ENCODE measurements around the gene PLCB1. TPM values are rescaled to one million over a fixed set of nuclear protein-coding genes. Genes with fewer than 3 reads are reported as not detected.
"Not testable (repeated sequence)": the region's sequence is repeated elsewhere in the genome, so short reads cannot be mapped to it uniquely, and the experiment has no call there.

The PLCB1 gene
- total RNA-seq, 1 experiment from 2014 or later: 14.9 TPM

GRCh38 chr20:8447262-8448120 lies 315.4 kb downstream of the PLCB1 start:
- no peak for DNase-seq (ENCODE audit: low read depth, low spot score)
- in situ Hi-C loops (cut with HindIII; ENCODE audit: low pct_unique_long_range_greater_than_20kb, low sequenced_read_pairs): no loop called here

- no peak for DNase-seq (ENCODE audit: low read depth, low spot score)
- in situ Hi-C loops (cut with HindIII; ENCODE audit: low pct_unique_long_range_greater_than_20kb, low sequenced_read_pairs): no loop called here
Measured at GRCh38 chr20:8449123-8449522, 317.1 kb downstream of the PLCB1 start.

GRCh38 chr20:8454137-8454712 lies 322.2 kb downstream of the PLCB1 start:
- peak; percentile 86 for DNase-seq (ENCODE audit: low read depth, low spot score)

DNA sequence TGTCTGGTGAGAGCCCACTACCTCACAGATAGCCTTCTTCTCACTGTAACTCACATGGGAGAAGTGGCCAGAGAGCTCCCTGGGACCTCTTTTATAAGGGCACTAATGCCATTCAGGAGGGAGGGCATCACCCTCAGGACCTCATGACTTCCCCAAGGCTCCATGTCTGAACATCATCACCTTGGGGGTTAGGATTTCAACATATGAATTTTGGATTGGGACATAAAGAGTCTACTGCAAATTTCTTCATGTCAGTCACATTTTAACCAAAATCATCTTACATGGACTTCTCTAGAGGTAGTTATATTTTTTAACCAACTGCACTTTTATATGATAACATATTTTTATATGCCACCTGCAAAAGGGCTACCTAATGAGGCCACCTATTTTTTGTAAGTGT lies 324.7 kb downstream of the PLCB1 start:
- no peak for DNase-seq (ENCODE audit: low read depth, low spot score)
- in situ Hi-C loops (cut with HindIII; ENCODE audit: low pct_unique_long_range_greater_than_20kb, low sequenced_read_pairs): no loop called here

More at GRCh38 chr20:8454137-8454712, 322.2 kb downstream of the PLCB1 start:
- in situ Hi-C loops (cut with HindIII; ENCODE audit: low pct_unique_long_range_greater_than_20kb, low sequenced_read_pairs): no loop called here

DNA sequence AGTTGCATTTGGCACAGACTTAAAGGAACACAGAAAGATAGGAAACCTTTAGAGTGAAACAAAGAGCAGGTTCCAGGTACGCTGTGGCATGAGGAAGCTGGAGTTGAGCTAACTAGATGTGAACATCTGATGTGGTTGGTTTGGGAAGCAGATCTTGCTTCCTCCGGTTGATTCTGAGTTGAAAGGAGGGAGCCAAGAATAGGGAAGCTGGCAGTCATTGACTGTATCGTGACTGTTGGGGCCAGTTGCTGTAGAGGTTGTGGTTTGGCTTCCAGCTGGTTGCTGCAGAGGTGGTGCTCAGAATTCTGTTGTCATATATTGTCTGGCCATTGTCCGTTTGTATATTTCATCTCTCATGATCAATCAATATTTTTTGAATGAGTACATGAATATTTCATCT lies 325.9 kb downstream of the PLCB1 start:
- no peak for DNase-seq (ENCODE audit: low read depth, low spot score)
- in situ Hi-C loops (cut with HindIII; ENCODE audit: low pct_unique_long_range_greater_than_20kb, low sequenced_read_pairs): no loop called here

DNA sequence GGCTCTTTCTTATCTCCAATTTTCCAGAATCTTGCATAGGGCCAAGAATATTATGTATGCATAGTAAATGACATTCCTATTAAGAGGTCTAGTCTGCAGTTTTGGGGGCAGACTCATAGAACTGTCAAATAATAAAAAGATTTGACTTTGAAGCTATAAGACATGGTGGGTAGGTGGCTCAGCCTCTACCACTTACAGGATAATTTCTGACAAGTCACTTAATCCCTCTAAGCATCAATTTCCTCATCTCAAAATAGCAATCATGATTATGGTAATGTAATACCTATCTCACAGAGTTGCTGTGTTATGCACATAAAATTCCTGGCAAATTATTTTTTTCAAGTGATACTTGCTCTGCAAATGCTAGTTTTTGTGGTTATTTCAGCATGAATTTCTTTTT lies 329.1 kb downstream of the PLCB1 start:
- in situ Hi-C loops (cut with HindIII; ENCODE audit: low pct_unique_long_range_greater_than_20kb, low sequenced_read_pairs): no loop called here
- DNase-seq (ENCODE audit: low read depth, low spot score): no peak

- in situ Hi-C loops (cut with HindIII; ENCODE audit: low pct_unique_long_range_greater_than_20kb, low sequenced_read_pairs): no loop called here
- no peak for DNase-seq (ENCODE audit: low read depth, low spot score)
Measured at GRCh38 chr20:8464368-8464767, 332.3 kb downstream of the PLCB1 start.

- DNase-seq (ENCODE audit: low read depth, low spot score); in situ Hi-C loops (cut with HindIII; ENCODE audit: low pct_unique_long_range_greater_than_20kb, low sequenced_read_pairs): not testable (repeated sequence)
Measured at GRCh38 chr20:8466781-8467180, 334.7 kb downstream of the PLCB1 start.

- no peak for DNase-seq (ENCODE audit: low read depth, low spot score)
- in situ Hi-C loops (cut with HindIII; ENCODE audit: low pct_unique_long_range_greater_than_20kb, low sequenced_read_pairs): no loop called here
Measured at GRCh38 chr20:8470156-8470555, 338.1 kb downstream of the PLCB1 start.

GRCh38 chr20:8471465-8471864 lies 339.4 kb downstream of the PLCB1 start:
- in situ Hi-C loops (cut with HindIII; ENCODE audit: low pct_unique_long_range_greater_than_20kb, low sequenced_read_pairs): no loop called here
- DNase-seq (ENCODE audit: low read depth, low spot score): no peak

DNA sequence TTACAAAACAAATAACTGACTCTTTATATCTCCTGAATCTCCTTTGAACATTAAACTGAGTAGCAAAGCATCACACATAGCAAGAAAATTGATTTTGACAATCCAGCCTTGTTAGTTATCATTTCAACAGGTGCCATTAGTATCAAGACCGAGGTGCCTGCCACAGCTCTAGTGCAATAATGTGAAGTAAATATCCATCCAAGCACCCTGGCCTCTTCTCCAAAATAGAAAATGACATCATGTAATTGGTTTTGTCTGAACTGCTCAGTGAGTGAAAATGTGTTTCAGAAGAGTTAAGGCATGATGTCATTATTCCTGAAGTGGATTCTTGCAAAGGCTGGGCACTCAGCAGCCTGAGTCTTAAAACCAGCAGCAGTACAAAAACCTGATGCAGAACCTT lies 341.4 kb downstream of the PLCB1 start:
- DNase-seq (ENCODE audit: low read depth, low spot score): no peak
- in situ Hi-C loops (cut with HindIII; ENCODE audit: low pct_unique_long_range_greater_than_20kb, low sequenced_read_pairs): no loop called here

DNA sequence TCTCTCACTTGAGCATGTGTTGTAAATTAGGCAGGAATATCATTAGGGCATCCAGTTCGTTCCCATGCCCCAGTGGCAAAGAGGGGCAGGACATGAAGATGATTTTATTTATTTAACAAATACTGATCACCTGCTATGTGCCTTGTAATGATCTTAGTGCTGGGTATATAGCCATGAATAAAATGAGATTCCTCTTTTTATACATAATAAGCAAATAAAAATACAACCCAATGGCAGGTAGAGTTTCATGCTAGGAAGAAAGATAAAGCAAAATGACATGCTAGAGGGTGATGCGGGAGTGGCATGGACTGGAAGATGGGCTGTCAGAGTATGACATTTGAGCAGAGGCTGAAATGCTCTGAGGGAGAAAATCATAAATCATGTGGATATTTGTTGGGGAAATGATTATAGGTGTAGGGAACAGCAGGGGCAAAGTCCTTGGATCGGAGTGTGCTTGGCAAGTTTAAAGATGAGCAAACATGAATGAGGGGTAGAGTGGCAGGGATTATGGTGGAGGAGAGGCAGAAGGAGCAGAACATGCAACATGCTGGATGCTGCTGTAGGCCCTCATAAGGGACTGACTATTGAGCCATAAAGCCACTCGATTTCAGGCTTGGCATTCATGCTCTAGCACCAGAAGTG lies 342.1 kb downstream of the PLCB1 start:
- no peak for DNase-seq (ENCODE audit: low read depth, low spot score)
- in situ Hi-C loops (cut with HindIII; ENCODE audit: low pct_unique_long_range_greater_than_20kb, low sequenced_read_pairs): no loop called here

DNA sequence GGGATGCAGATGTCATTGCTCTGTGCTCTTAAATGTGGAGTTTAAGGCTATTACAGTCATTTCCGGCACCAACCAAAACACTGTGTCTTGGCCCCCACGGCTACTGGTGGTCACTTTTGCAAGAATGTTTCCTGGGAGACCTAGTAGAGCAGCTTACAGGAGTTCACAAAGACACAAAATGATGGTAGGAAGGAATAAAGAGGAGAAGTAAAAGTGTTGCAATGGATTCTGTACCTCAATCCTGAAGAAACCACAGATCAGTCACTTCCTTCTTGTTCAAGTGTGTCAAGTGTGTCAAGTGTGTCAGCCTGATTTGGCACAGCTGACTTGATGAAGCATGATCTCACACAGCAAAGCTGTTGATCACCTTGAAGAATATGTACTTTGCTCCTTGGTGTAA lies 344.0 kb downstream of the PLCB1 start:
- DNase-seq (ENCODE audit: low read depth, low spot score): no peak
- in situ Hi-C loops (cut with HindIII; ENCODE audit: low pct_unique_long_range_greater_than_20kb, low sequenced_read_pairs): no loop called here

DNA sequence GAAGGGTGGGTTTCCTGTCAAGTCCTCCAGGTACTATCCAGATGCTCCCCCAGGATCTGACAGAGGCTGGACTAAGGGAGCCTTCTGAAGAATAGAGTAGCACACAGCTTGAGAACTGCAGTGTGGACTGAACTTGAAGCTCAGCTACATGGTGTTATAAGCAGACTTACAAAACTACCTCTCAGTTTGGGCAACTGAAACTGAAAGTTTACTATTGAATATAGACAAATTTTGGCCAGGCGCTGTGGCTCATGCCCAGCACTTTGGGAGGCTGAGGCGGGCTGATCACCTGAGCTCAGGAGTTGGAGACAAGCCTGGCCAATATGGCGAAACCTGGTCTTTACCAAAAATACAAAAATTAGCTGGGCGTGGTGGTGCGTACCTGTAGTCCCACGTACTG lies 348.5 kb downstream of the PLCB1 start:
- in situ Hi-C loops (cut with HindIII; ENCODE audit: low pct_unique_long_range_greater_than_20kb, low sequenced_read_pairs): no loop called here
- no peak for DNase-seq (ENCODE audit: low read depth, low spot score)

GRCh38 chr20:8487696-8488095 lies 355.6 kb downstream of the PLCB1 start:
- in situ Hi-C loops (cut with HindIII; ENCODE audit: low pct_unique_long_range_greater_than_20kb, low sequenced_read_pairs): no loop called here
- DNase-seq (ENCODE audit: low read depth, low spot score): no peak

DNA sequence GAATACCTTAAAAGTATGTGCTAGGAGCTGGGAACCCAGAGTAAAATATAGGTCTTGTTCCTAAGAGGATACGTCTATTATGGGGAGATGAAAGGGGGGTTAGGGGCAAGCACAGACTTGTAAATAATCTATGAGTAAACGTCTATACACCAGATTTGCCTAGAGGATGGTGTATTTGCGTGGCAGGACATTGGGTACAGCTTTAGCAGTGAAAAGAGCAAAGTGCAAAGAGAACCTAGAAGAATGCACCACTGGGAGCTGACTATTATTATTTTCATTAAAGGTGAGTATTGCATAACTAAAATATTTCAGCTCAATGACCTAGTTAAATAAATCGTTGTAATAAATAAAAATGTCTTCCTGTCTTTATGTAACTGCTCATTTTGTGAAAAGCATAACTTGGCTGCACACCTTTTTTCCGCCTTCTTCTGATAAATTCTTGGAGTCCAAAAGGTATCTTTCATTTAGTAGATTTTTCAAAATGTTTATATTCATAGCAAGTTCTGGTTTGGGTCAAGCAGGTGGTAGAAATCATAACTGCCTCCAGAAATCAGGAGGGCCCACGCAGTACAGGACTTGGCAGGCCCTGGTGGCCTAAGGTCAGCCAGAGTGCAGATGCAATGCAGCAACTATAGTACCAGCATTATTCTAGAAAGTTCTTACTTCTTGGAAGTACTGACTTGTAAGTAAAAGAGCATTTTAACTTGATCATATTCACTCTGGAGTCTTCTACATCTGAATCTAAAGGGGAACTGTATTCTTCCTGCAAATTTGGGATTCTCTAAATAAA lies 357.2 kb downstream of the PLCB1 start:
- in situ Hi-C loops (cut with HindIII; ENCODE audit: low pct_unique_long_range_greater_than_20kb, low sequenced_read_pairs): no loop called here
- no peak for DNase-seq (ENCODE audit: low read depth, low spot score)

DNA sequence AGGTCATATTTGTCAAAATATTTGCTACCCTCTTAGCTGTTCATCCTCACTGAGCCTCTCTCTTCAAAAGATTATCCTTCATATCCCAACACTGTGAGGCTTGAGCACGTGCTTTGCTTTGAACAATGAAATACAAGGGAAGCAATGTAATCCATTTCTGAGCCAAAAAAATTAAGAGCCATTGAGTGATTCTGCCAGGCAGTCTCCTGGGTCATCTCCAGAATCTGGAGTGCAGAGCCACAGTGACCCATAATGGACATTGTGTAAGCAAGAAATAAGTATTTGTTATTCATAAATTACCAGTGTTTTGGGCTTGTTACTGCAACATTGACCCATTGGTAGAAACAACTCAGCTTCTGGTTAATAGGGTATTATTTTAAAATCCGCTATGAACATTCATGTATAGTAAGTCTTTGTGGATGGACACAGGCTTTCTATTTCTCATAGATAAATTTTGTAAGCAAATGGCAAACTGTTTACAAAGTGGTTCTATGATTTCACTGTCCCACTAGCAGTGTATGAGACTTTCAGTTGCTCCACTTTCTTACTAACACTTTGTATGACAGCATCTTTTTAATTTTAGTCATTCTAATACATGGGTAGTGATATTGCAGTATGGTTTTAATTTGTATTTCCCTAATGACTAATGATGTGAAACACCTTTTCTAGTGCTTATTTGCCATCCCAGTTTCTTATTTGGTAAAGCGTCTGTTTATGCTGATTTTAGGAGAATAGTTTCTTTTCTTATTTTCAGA lies 358.2 kb downstream of the PLCB1 start:
- in situ Hi-C loops (cut with HindIII; ENCODE audit: low pct_unique_long_range_greater_than_20kb, low sequenced_read_pairs): no loop called here
- DNase-seq (ENCODE audit: low read depth, low spot score): no peak
